K562 (cell line): ENCODE data around the gene IFNGR2. TPM values are rescaled to one million over a fixed set of nuclear protein-coding genes. Genes with fewer than 3 reads are reported as not detected.

Source experiments
- ATAC-seq: fragments of 200-7000 bp; cut with Tn5 transposase; 3 replicates; pipeline ENCODE4 v1.9.1; 2020; ENCODE audit warnings: moderate library complexity
- BruUV-seq: library from RNA; stranded (reverse); fragments of 400-500 nt; replicated peaks from 2 replicates; lab custom pipeline; 2021; lab: Mats Ljungman, UMichigan
- CTCF ChIA-PET: fragments of 300-600 bp; formaldehyde crosslinking; extraction: SDS; loops from one replicate; lab custom pipeline; 2021; ENCODE audit warnings: low intra/inter-chr PET ratio; lab: Yijun Ruan, JAX
- POLR2A ChIA-PET: fragments of 300-600, 350-650 bp; sonication (Branson Sonifier 250); formaldehyde crosslinking; extraction: SDS; loops from one replicate; lab custom pipeline; 2021; ENCODE audit warnings: antibody characterized with exemption, inconsistent platforms; lab: Yijun Ruan, JAX
- DNase-seq, 4 experiments: peaks; one replicate each; pipeline versions ENCODE4 v3.0.0 to v3.0.0-alpha.2; 2011 to 2018; ENCODE audit warnings: low spot score in 3 of 4, mixed read lengths in 3 of 4; ENCODE audit errors: extremely low read depth in 1 of 4
- FAIRE-seq: peaks from 2 replicates; lab custom pipeline; 2011; peaks lifted over from hg19 to GRCh38; lab: Jason Lieb, UNC
- H2AFZ ChIP-seq: 2 replicates; pipeline ENCODE4 v1.6.0; 2011; ENCODE audit warnings: low read depth, low read length, control low read depth, inconsistent platforms
- H3K27ac ChIP-seq: fragments of 200-600 bp; 3 replicates; pipeline ENCODE4 v1.8.0; 2011; ENCODE audit warnings: low read depth, mild to moderate bottlenecking, control low read depth, inconsistent platforms, low read length, moderate library complexity, mixed read lengths; ENCODE audit errors: extremely low read depth
- H3K27me3 ChIP-seq, 2 experiments: fragments of 300-600 bp in 1 of 2; 2 replicates in 1 of 2; 3 replicates in 1 of 2; pipeline versions ENCODE4 v1.6.0 to v1.8.0; 2011; ENCODE audit warnings: inconsistent platforms in 2 of 2, low read length in 2 of 2, mild to moderate bottlenecking in 1 of 2, mixed read lengths in 1 of 2, moderate library complexity in 1 of 2; ENCODE audit not compliant: control insufficient read depth in 2 of 2, insufficient read depth in 2 of 2
- H3K36me3 ChIP-seq: fragments of 300-600 bp; 3 replicates; pipeline ENCODE4 v1.8.0; 2011; ENCODE audit warnings: mild to moderate bottlenecking, low read length, inconsistent platforms; ENCODE audit not compliant: control insufficient read depth, insufficient read depth
- H3K4me1 ChIP-seq, 2 experiments: fragments of 200-600 bp in 1 of 2; replicated peaks in 1 of 2; 2 replicates in 1 of 2; 3 replicates in 1 of 2; pipeline versions ENCODE4 v1.5.1 to v1.8.0; 2011; ENCODE audit warnings: inconsistent platforms in 2 of 2, low read length in 2 of 2, mild to moderate bottlenecking in 1 of 2, mixed read lengths in 1 of 2, moderate library complexity in 1 of 2; ENCODE audit not compliant: control insufficient read depth in 2 of 2, insufficient read depth in 2 of 2
- H3K4me2 ChIP-seq: 2 replicates; pipeline ENCODE4 v1.6.1; 2011; ENCODE audit warnings: low read length, control low read depth, inconsistent platforms, mixed read lengths; ENCODE audit not compliant: insufficient read depth
- H3K4me3 ChIP-seq: fragments of 200-600 bp; sonication (generic), shearing (Covaris generic); 2 replicates; pipeline ENCODE4 v1.5.1; 2016; ENCODE audit warnings: control low read depth, inconsistent platforms
- H3K79me2 ChIP-seq: fragments of 200-600 bp; 3 replicates; pipeline ENCODE4 v1.8.0; 2011; ENCODE audit warnings: low read length, inconsistent platforms; ENCODE audit not compliant: control insufficient read depth, insufficient read depth
- H3K9ac ChIP-seq, 2 experiments: 2 replicates each; pipeline versions ENCODE4 v1.6.0 to v1.6.1; 2011; ENCODE audit warnings: low read depth in 2 of 2, low read length in 2 of 2, control low read depth in 1 of 2, inconsistent platforms in 1 of 2, mild to moderate bottlenecking in 1 of 2, mixed read lengths in 1 of 2; ENCODE audit not compliant: insufficient read depth in 1 of 2
- H3K9me1 ChIP-seq: one replicate; pipeline ENCODE4 v1.6.0; 2011; ENCODE audit warnings: inconsistent platforms, mild to moderate bottlenecking, low read length, moderate library complexity; ENCODE audit not compliant: control insufficient read depth, insufficient read depth
- H3K9me3 ChIP-seq: replicated peaks from 2 replicates; pipeline ENCODE4 v1.5.1; 2011; ENCODE audit warnings: low read depth, low read length, inconsistent platforms; ENCODE audit not compliant: control insufficient read depth, insufficient read depth
- H4K20me1 ChIP-seq: replicated peaks from 2 replicates; pipeline ENCODE4 v1.6.1; 2011; ENCODE audit warnings: low read length, inconsistent platforms, mixed read lengths; ENCODE audit not compliant: control insufficient read depth, insufficient read depth
- ARHGAP35 ChIP-seq: fragments of 450-650 bp; IDR thresholded peaks from 2 replicates; pipeline ENCODE4 v1.6.1; 2018; ENCODE audit not compliant: partially characterized antibody
- IRF1 ChIP-seq: sonication (generic); formaldehyde crosslinking; IDR thresholded peaks from 2 replicates; pipeline ENCODE4 v1.8.0; 2022; ENCODE audit warnings: missing genetic modification reagents, mild to moderate bottlenecking, borderline replicate concordance
- ZNF282 ChIP-seq: sonication (generic); formaldehyde crosslinking; IDR thresholded peaks from 2 replicates; pipeline ENCODE4 v1.8.1; 2023; ENCODE audit warnings: missing genetic modification reagents
- ZNF609 ChIP-seq: sonication (generic); formaldehyde crosslinking; IDR thresholded peaks from 2 replicates; pipeline ENCODE4 v1.8.1; 2023; ENCODE audit warnings: missing genetic modification reagents, mild to moderate bottlenecking, borderline replicate concordance
- WGBS: fragments of 100-300 bp; shearing (Covaris generic); methylation state at CpG from one replicate; pipeline ENCODE4 v1.1.6; 2016; ENCODE audit warnings: low coverage, mixed read lengths; ENCODE audit not compliant: insufficient coverage; ENCODE audit errors: missing lambda C conversion rate; 5-methylcytosine and 5-hydroxymethylcytosine counted together
- in situ Hi-C: fragments of 300-500 bp; cut with MboI; formaldehyde crosslinking; loops from 4 replicates; pipeline ENCODE4 v1.15.0; 2018; ENCODE audit warnings: inconsistent platforms, mixed read lengths
- intact Hi-C: fragments of 100-400 bp; cut with micrococcal nuclease; formaldehyde crosslinking; loops from 2 replicates; pipeline ENCODE4 v1.14.2; 2022
- polyA plus RNA-seq, 8 experiments: library from polyadenylated mRNA; depleted of rRNA in 4 of 8; stranded (reverse) in 5 of 8; unstranded in 3 of 8; fragments of >200 nt; fragmentation: Nextera tagmentation in 2 of 8; fragmentation: Illumina TruSeq in 1 of 8; extraction: Ambion mirVana in 2 of 8; extraction: Trizol in 1 of 8; gene quantifications; 2 replicates each; pipeline versions ENCODE4 v1.2.1 to v1.2.3, GENCODE V29; 2011 to 2014; ENCODE audit warnings: inconsistent platforms in 1 of 8, missing spikeins in 1 of 8
- total RNA-seq, 7 experiments: library from RNA; depleted of rRNA in 6 of 7; stranded (reverse); fragments of >200 nt in 6 of 7; fragmentation: Illumina TruSeq in 2 of 7; extraction: Trizol in 2 of 7; gene quantifications; 2 replicates each; pipeline versions ENCODE4 v1.2.1 to v1.2.3, GENCODE V29; 2011 to 2021; ENCODE audit warnings: low replicate concordance in 1 of 7

IFNGR2 gene
- total and polyA plus RNA-seq, 9 of the 15 experiments (the other 6 are each of a cell fraction or from before 2014, with no cell fraction given), result 6.7 to 58.0 (median 28.5) TPM

- CTCF ChIA-PET, result no interaction called here
- in situ Hi-C loops (no loop called here), intact Hi-C loops (no loop called here)
- no peak overlapping the region for H3K4me3 ChIP-seq
- BruUV-seq, result no TSS peak
- H3K4me1 ChIP-seq, result no peaks in the 10 kb centered on the region
- H3K9me1 ChIP-seq, result no peaks in the 10 kb centered on the region
- 0 out of 2 replicates have a peak, but pooled peaks cover 3% of the 10 kb centered on the region for H4K20me1 ChIP-seq
- no peak for DNase-seq
- 88% methylated on average over 2 of the region's 2 CpGs for WGBS
- no peaks in the 10 kb centered on the region for H3K9me3 ChIP-seq
- no peak for ATAC-seq
- no peak overlapping the region for H3K27ac ChIP-seq
- no peak overlapping the region for H2AFZ ChIP-seq
- FAIRE-seq, result no peak
- no peaks in the 10 kb centered on the region for H3K27me3 ChIP-seq
- H3K36me3 ChIP-seq, result peaks cover 59% of the 10 kb centered on the region
- H3K9ac ChIP-seq, result no peak overlapping the region
- H3K79me2 ChIP-seq, result no peaks in the 10 kb centered on the region
- no peak for TF ChIP-seq ZNF282 (CRISPR knock-in tag)
- TF ChIP-seq ZNF609 (CRISPR knock-in tag), result no peak
- TF ChIP-seq IRF1, result no peak
- TF ChIP-seq ARHGAP35, result no peak
- POLR2A ChIA-PET, result interaction anchor here (0.5 to 0.6 kb wide), 2 partner anchors 18 to 533 kb away, joined by 3 read pairs; no protein-coding TSS in a partner anchor
- H3K4me2 ChIP-seq, result no peak overlapping the region
Measured at GRCh38 chr21:33418691-33419090, 15.5 kb downstream of the IFNGR2 start.
